ENCODE data around the gene ABLIM2. TPM values are rescaled to one million over a fixed set of nuclear protein-coding genes. Genes with fewer than 3 reads are reported as not detected.
A peak's percentile ranks its signal among the peaks of the same experiment; 100 is the strongest.

ABLIM2 gene
- total RNA-seq, 1 donor = 0.63 TPM

DNA sequence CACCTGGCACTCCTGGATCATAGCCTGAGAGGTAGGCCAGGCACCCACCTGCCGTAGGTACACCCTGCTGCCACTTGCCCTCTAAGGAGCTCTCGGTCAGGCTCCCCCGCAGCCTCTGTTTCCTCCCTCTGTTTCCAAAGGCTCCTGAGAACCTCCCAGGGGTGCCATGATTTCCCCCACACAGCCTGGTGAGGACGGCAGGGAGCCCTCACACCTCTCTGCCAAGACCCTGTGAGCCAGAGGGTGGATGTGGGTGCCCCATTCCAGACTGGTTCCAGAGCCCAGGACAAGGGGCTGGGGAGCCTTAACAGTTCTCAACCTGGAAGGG lies 1.6 kb upstream of the ABLIM2 start:
- Histone ChIP-seq H3K4me3 (ENCODE audit: low read length) (no peak overlapping the region), H3K27me3 (ENCODE audit: insufficient read depth, low read length) (peaks cover 14% of the 10 kb centered on the region), H3K4me1 (ENCODE audit: insufficient read depth, low read length) (peaks cover 18% of the 10 kb centered on the region), H3K9me3 (ENCODE audit: low read depth, low read length) (no peaks in the 10 kb centered on the region)

GRCh38 chr4:8159537-8160232 lies 1.1 kb upstream of the ABLIM2 start:
- H3K4me1 ChIP-seq (ENCODE audit: insufficient read depth, low read length) = peaks cover 18% of the 10 kb centered on the region
- H3K4me3 ChIP-seq (ENCODE audit: low read length) = peak overlapping the region; percentile 73
- peaks cover 14% of the 10 kb centered on the region for H3K27me3 ChIP-seq (ENCODE audit: insufficient read depth, low read length)
- H3K9me3 ChIP-seq (ENCODE audit: low read depth, low read length) = no peaks in the 10 kb centered on the region

- Histone ChIP-seq H3K27me3 (ENCODE audit: insufficient read depth, low read length) (peaks cover 14% of the 10 kb centered on the region), H3K4me3 (ENCODE audit: low read length) (peak overlapping the region; percentile 46), H3K4me1 (ENCODE audit: insufficient read depth, low read length) (peaks cover 18% of the 10 kb centered on the region), H3K9me3 (ENCODE audit: low read depth, low read length) (no peaks in the 10 kb centered on the region)
Observed at GRCh38 chr4:8157944-8158709, 486 bp downstream of the ABLIM2 start.

DNA sequence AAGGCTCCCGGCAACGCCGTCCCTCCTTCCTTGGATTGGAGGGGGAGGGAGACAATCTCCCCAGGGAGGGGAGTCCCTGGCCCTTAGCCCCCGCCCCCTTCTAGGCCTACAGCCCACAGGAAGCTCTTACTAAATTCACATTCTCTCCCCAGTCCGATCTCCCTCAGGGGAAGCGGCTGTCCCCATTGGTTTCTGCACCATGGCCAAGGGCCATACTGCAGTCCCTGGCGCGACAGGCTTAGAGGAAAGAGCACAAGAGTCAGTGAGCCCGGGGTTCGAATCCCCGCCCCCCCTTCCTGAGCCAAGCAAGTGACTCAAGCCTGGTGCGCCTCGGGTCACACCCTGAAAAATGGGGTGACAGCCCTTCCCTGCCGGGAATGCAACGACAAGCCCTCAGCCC lies 1.1 kb downstream of the ABLIM2 start:
- peaks cover 14% of the 10 kb centered on the region for H3K27me3 ChIP-seq (ENCODE audit: insufficient read depth, low read length)
- peaks cover 18% of the 10 kb centered on the region for H3K4me1 ChIP-seq (ENCODE audit: insufficient read depth, low read length)
- H3K4me3 ChIP-seq (ENCODE audit: low read length) = no peak overlapping the region
- no peaks in the 10 kb centered on the region for H3K9me3 ChIP-seq (ENCODE audit: low read depth, low read length)

GRCh38 chr4:8156617-8157016 lies 2.0 kb downstream of the ABLIM2 start:
- H3K9me3 ChIP-seq (ENCODE audit: low read depth, low read length) = no peaks in the 10 kb centered on the region
- H3K4me3 ChIP-seq (ENCODE audit: low read length) = no peak overlapping the region
- H3K27me3 ChIP-seq (ENCODE audit: insufficient read depth, low read length) = peaks cover 14% of the 10 kb centered on the region
- peaks cover 18% of the 10 kb centered on the region for H3K4me1 ChIP-seq (ENCODE audit: insufficient read depth, low read length)

DNA sequence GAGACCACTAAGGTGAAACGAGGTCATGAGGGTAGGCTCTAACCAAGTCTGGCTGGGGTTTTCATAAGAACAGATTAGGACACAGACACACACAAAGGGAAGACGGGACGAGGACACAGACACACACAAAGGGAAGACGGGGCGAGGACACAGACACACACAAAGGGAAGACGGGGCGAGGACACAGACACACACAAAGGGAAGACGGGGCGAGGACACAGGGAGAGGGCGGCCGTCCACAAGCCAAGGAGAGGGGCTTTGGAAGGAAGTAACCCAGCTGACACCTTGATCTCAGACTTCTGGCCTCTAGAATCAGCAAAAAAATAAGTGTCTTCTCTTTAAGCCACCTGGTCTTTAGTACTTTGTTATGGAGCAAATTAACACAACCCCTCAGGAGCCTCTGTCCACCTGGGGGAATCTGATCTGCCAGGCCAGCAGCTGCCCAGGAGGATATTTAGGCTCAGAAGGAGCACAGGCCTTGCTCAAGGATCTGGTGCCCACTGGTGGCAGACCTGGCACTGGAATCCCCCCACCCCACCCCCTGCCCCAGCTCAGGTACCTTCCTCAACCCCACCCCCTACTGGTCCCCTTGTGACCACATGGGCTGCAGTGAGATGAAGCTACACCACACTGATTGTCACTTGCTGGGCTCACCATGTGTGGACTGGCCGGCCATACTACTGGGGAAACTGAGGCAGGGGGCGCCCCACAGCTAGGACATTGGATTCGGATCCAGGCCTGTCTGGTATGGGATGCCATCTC lies 2.8 kb downstream of the ABLIM2 start:
- Histone ChIP-seq H3K4me3 (ENCODE audit: low read length) (no peak overlapping the region), H3K4me1 (ENCODE audit: insufficient read depth, low read length) (peaks cover 18% of the 10 kb centered on the region), H3K27me3 (ENCODE audit: insufficient read depth, low read length) (peaks cover 14% of the 10 kb centered on the region), H3K9me3 (ENCODE audit: low read depth, low read length) (no peaks in the 10 kb centered on the region)

- Histone ChIP-seq H3K27me3 (ENCODE audit: insufficient read depth, low read length) (peaks cover 14% of the 10 kb centered on the region), H3K9me3 (ENCODE audit: low read depth, low read length) (no peaks in the 10 kb centered on the region), H3K4me1 (ENCODE audit: insufficient read depth, low read length) (peaks cover 18% of the 10 kb centered on the region), H3K4me3 (ENCODE audit: low read length) (no peak overlapping the region)
Observed at GRCh38 chr4:8155048-8155447, 3.6 kb downstream of the ABLIM2 start.

DNA sequence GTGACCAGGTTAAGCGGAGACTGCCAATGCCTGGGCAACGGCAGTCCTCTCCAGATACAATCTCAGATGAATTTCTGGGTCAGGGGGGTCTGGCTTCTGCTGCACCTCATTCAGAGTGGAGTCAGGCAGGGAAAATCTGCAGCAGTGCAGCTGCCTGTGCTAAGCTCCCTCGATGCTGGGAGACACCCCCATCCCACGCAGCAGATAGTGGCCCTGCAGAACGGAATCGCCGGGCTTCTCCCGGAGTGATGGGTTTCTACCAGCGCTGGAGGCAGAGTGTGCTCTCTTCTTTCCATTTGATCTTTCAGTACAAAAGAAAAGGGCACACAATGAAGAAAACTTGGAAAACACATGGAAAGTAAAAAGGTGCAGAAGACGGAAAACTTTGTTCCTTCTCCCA lies 5.2 kb downstream of the ABLIM2 start:
- Histone ChIP-seq H3K4me1 (ENCODE audit: insufficient read depth, low read length) (peaks cover 9% of the 10 kb centered on the region), H3K4me3 (ENCODE audit: low read length) (no peak overlapping the region), H3K27me3 (ENCODE audit: insufficient read depth, low read length) (peaks cover 14% of the 10 kb centered on the region), H3K9me3 (ENCODE audit: low read depth, low read length) (no peaks in the 10 kb centered on the region)

DNA sequence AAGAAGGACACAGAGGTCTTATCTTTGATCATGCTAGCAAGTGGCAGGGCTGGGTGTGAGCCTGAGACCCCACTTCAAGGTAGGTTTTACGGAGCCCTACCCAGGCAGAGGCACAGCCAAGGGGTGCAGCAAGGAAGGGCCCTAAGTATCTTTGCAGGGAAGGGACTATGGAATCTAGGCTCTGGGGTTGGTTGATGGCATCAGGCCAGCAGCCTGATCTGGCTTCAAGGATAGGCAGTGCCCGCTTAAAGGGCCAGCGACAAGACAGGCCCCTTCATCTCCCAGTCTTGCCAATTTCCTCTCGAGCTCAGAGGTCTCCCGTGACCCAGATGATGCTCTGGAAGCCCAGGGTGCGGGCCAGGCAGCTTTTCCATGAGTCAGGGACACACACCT lies 5.8 kb downstream of the ABLIM2 start:
- no peaks in the 10 kb centered on the region for H3K9me3 ChIP-seq (ENCODE audit: low read depth, low read length)
- peaks cover 11% of the 10 kb centered on the region for H3K27me3 ChIP-seq (ENCODE audit: insufficient read depth, low read length)
- H3K4me3 ChIP-seq (ENCODE audit: low read length) = no peak overlapping the region
- peaks cover 3% of the 10 kb centered on the region for H3K4me1 ChIP-seq (ENCODE audit: insufficient read depth, low read length)

DNA sequence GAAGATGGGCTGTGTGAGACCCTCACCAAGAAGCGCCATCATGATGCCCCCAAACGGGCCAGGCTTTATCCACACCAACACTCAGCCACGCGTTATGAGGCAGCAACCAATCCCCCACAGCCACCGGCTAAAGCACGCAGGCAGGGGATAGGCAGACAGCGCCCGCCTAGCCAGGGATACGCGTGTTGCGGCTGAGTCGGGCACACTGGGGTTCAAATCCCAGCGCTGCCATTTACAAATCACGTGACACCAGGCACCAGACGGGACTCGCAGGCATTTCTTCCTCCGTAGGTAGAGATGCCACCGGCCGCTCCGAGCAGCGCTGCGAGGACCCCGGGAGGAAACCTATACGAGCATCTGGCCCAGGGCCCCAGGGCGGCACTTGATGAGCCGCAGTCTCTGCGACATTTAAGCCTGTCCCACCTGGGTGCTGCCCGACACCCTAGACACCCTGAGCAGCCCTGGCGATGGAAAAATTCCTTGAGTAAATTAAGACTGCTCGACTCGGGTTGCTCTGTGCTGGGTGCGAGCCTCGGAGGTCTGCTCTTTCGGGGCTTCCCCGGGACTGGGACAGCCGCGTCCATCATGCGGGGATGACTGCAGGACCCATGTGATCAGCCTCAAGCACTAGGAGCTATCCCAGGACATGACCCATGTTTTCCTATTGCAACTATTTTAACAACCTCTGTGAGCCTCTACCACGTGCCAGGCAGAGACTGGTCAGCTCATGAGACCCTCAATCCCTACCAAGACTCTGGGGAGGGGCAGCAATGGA lies 6.3 kb downstream of the ABLIM2 start:
- Histone ChIP-seq H3K4me3 (ENCODE audit: low read length) (no peak overlapping the region), H3K4me1 (ENCODE audit: insufficient read depth, low read length) (no peaks in the 10 kb centered on the region), H3K9me3 (ENCODE audit: low read depth, low read length) (no peaks in the 10 kb centered on the region), H3K27me3 (ENCODE audit: insufficient read depth, low read length) (peaks cover 5% of the 10 kb centered on the region)

GRCh38 chr4:8151165-8151650 lies 7.4 kb downstream of the ABLIM2 start:
- Histone ChIP-seq H3K4me1 (ENCODE audit: insufficient read depth, low read length) (no peaks in the 10 kb centered on the region), H3K4me3 (ENCODE audit: low read length) (no peak overlapping the region), H3K9me3 (ENCODE audit: low read depth, low read length) (no peaks in the 10 kb centered on the region), H3K27me3 (ENCODE audit: insufficient read depth, low read length) (no peaks in the 10 kb centered on the region)

GRCh38 chr4:8150152-8151090 lies 8.2 kb downstream of the ABLIM2 start:
- H3K27me3 ChIP-seq (ENCODE audit: insufficient read depth, low read length) = no peaks in the 10 kb centered on the region
- no peaks in the 10 kb centered on the region for H3K4me1 ChIP-seq (ENCODE audit: insufficient read depth, low read length)
- H3K4me3 ChIP-seq (ENCODE audit: low read length) = no peak overlapping the region
- H3K9me3 ChIP-seq (ENCODE audit: low read depth, low read length) = no peaks in the 10 kb centered on the region

DNA sequence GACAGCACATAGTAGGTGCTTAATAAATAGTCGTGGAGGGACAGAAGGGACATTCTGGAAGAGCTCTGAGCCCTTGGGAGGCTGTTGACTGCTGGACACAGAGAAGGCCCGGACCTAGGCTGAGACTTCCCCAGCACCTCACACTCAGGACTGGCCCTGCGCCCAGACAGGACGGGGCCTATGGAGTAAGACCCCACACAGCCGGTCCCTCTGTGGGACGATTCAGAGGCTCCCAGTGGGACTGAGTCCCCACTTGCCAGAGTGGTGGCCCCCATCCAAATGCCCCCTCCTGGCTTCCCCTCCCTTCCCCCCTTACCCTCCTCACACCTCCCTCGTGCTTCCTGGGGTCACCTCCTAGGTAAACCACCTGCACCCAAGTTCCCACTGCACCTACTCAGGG lies 8.9 kb downstream of the ABLIM2 start:
- H3K4me1 ChIP-seq (ENCODE audit: insufficient read depth, low read length) = no peaks in the 10 kb centered on the region
- no peaks in the 10 kb centered on the region for H3K9me3 ChIP-seq (ENCODE audit: low read depth, low read length)
- H3K4me3 ChIP-seq (ENCODE audit: low read length) = no peak overlapping the region
- H3K27me3 ChIP-seq (ENCODE audit: insufficient read depth, low read length) = no peaks in the 10 kb centered on the region

Measured in mononuclear cell (primary cell).